Measurements from ENCODE around the gene HOMER3.

HOMER3 gene

GRCh38 chr19:18881491-18881890, 59.5 kb downstream of the HOMER3 start:
- DNase-seq (ENCODE audit: insufficient read length) (no peak), FAIRE-seq (no peak)
- no peak for TF ChIP-seq POLR2A (IDR thresholded peaks at IDR 0.05; ENCODE audit: low read depth, low read length)
- TF ChIP-seq TAF1 (IDR thresholded peaks at IDR 0.05; ENCODE audit: borderline replicate concordance, low read depth, low read length) = no peak
- TF ChIP-seq POLR2AphosphoS5 (IDR thresholded peaks at IDR 0.05; ENCODE audit: low read depth, low read length) = no peak

GRCh38 chr19:18879579-18880373, 61.2 kb downstream of the HOMER3 start:
- no peak for DNase-seq (ENCODE audit: insufficient read length)
- TF ChIP-seq POLR2A (IDR thresholded peaks at IDR 0.05; ENCODE audit: low read depth, low read length) = no peak
- no peak for TF ChIP-seq TAF1 (IDR thresholded peaks at IDR 0.05; ENCODE audit: borderline replicate concordance, low read depth, low read length)
- TF ChIP-seq POLR2AphosphoS5 (IDR thresholded peaks at IDR 0.05; ENCODE audit: low read depth, low read length) = no peak
- peak; percentile 17 for FAIRE-seq
